ENCODE data around the gene FRMD4A. TPM values are rescaled to one million over a fixed set of nuclear protein-coding genes. Genes with fewer than 3 reads are reported as not detected.

Gene FRMD4A
- total and polyA plus RNA-seq, 10 of the 15 experiments (the other 5 are each of a cell fraction or from before 2014, with no cell fraction given): 17.8 to 75.2 (median 39.1) TPM

DNA sequence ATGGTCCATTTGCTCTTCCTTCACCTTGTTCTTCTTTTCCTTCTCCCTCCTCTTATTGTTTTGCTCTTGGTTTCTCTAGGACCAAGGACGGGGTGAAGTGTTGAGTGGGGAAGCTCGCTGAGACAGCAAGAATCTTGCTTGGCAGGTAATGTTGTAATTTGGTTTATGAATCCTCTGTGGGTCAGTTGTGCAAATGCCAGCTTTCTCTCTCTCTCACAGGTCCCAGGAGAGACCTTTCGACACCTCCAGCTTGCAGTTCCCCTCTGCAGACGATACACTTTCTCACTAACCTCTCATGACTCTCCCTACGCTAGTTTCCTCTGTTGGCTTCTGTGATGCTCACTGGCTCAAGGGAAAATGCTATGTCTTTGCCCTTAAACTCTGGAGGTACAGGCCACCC, 77.0 kb downstream of the FRMD4A start:
- intact Hi-C loops (cut with micrococcal nuclease; ENCODE audit: unreplicated experiment): no loop called here

DNA sequence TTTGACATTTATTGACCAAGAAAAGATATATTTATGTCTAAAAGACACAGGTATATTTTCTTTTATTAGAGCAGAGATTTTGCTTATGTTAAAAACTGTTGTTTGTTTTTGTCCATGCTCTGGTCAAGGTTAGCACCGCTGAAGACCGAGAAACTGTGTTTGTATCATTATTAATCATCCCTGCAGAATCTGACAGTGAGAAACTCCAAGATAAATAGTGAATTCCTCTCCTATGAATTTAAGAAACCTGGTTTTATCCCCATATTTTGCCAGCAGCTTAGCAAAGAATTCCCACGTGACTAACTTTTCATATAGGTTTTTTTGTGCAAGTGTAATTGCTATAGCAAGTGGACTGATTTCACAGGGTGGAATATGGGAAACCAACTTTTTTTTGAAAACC, 77.6 kb downstream of the FRMD4A start:
- CTCF ChIA-PET: no interaction called here
- in situ Hi-C loops (cut with MboI) (no loop called here), intact Hi-C loops (cut with micrococcal nuclease; ENCODE audit: unreplicated experiment) (no loop called here)
- no peaks in the 10 kb centered on the region for H3K36me3 ChIP-seq (ENCODE audit: control insufficient read depth in 2 of 2, insufficient read depth in 2 of 2, low read length in 1 of 2)
- RAD21 ChIA-PET (ENCODE audit: unreplicated experiment): no interaction called here
- H3K79me2 ChIP-seq (ENCODE audit: control insufficient read depth, insufficient read depth, low read length): no peaks in the 10 kb centered on the region
- no peak overlapping the region for H3K9ac ChIP-seq (ENCODE audit: control insufficient read depth, insufficient read depth, low read length)
- no peak overlapping the region for H3K4me3 ChIP-seq
- WGBS (ENCODE audit: insufficient coverage, insufficient replicate concordance, low lambda C conversion rate, missing lambda C conversion rate): 17% methylated on average over 3 of the region's 3 CpGs
- H3K4me2 ChIP-seq (ENCODE audit: control insufficient read depth, insufficient read depth): no peak overlapping the region
- FAIRE-seq (no peak), ATAC-seq (no peak), DNase-seq (ENCODE audit: low read depth, low spot score) (no peak)
- POLR2A ChIA-PET: no interaction called here
- no peak overlapping the region for H2AFZ ChIP-seq (ENCODE audit: control insufficient read depth, low read depth, low read length)
- peaks cover 0 to 3% of the 10 kb centered on the region in 2 experiments; a peak in 2 of 4 replicates for H3K27me3 ChIP-seq (replicated peaks in 1 of 2; ENCODE audit: control insufficient read depth in 2 of 2, insufficient read depth in 2 of 2, low read length in 1 of 2)
- H4K20me1 ChIP-seq (ENCODE audit: control insufficient read depth, insufficient read depth): no peaks in the 10 kb centered on the region
- H3K27ac ChIP-seq (ENCODE audit: control insufficient read depth, insufficient read depth): no peak overlapping the region
- no peaks in the 10 kb centered on the region for H3K4me1 ChIP-seq (ENCODE audit: control insufficient read depth, insufficient read depth, low read length)
- BruUV-seq (replicated peaks): no TSS peak
- SMC1A ChIA-PET (ENCODE audit: uncharacterized antibody, unreplicated experiment): no interaction called here
- TF ChIP-seq SIN3A (IDR thresholded peaks at IDR 0.05; ENCODE audit: low read depth, low read length) (no peak), TARDBP (IDR thresholded peaks at IDR 0.05; ENCODE audit: borderline replicate concordance) (no peak), ETV6 (conservative IDR thresholded peaks at IDR 0.05 in 1 of 2, IDR thresholded peaks at IDR 0.05 in 1 of 2; ENCODE audit: borderline replicate concordance in 1 of 2, low read depth in 1 of 2) (no peak)
- TF ChIP-seq, protein P1, sequence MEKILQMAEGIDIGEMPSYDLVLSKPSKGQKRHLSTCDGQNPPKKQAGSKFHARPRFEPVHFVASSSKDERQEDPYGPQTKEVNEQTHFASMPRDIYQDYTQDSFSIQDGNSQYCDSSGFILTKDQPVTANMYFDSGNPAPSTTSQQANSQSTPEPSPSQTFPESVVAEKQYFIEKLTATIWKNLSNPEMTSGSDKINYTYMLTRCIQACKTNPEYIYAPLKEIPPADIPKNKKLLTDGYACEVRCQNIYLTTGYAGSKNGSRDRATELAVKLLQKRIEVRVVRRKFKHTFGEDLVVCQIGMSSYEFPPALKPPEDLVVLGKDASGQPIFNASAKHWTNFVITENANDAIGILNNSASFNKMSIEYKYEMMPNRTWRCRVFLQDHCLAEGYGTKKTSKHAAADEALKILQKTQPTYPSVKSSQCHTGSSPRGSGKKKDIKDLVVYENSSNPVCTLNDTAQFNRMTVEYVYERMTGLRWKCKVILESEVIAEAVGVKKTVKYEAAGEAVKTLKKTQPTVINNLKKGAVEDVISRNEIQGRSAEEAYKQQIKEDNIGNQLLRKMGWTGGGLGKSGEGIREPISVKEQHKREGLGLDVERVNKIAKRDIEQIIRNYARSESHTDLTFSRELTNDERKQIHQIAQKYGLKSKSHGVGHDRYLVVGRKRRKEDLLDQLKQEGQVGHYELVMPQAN (conservative IDR thresholded peaks at IDR 0.05): no peak
- no peaks in the 10 kb centered on the region; the same call in 2 of the 3 replicates for H3K9me3 ChIP-seq (replicated peaks; ENCODE audit: control insufficient read depth, insufficient read depth, low read length)

More for the DNA sequence above, 77.0 kb downstream of the FRMD4A start:
- no peaks in the 10 kb centered on the region; the same call in 2 of the 3 replicates for H3K9me3 ChIP-seq (replicated peaks; ENCODE audit: control insufficient read depth, insufficient read depth, low read length)
- WGBS (ENCODE audit: insufficient coverage, insufficient replicate concordance, low lambda C conversion rate, missing lambda C conversion rate): 10% methylated on average over 5 of the region's 5 CpGs
- H2AFZ ChIP-seq (ENCODE audit: control insufficient read depth, low read depth, low read length): no peak overlapping the region
- ATAC-seq (no peak), FAIRE-seq (no peak), DNase-seq (ENCODE audit: low read depth, low spot score) (no peak)
- no peak overlapping the region for H3K4me2 ChIP-seq (ENCODE audit: control insufficient read depth, insufficient read depth)
- H3K4me1 ChIP-seq (ENCODE audit: control insufficient read depth, insufficient read depth, low read length): no peaks in the 10 kb centered on the region
- in situ Hi-C loops (cut with MboI): no loop called here
- CTCF ChIA-PET: no interaction called here
- SMC1A ChIA-PET (ENCODE audit: uncharacterized antibody, unreplicated experiment): no interaction called here
- no TSS peak for BruUV-seq (replicated peaks)
- H3K79me2 ChIP-seq (ENCODE audit: control insufficient read depth, insufficient read depth, low read length): no peaks in the 10 kb centered on the region
- H3K4me3 ChIP-seq: no peak overlapping the region
- H3K27ac ChIP-seq (ENCODE audit: control insufficient read depth, insufficient read depth): no peak overlapping the region
- TF ChIP-seq, protein P2, sequence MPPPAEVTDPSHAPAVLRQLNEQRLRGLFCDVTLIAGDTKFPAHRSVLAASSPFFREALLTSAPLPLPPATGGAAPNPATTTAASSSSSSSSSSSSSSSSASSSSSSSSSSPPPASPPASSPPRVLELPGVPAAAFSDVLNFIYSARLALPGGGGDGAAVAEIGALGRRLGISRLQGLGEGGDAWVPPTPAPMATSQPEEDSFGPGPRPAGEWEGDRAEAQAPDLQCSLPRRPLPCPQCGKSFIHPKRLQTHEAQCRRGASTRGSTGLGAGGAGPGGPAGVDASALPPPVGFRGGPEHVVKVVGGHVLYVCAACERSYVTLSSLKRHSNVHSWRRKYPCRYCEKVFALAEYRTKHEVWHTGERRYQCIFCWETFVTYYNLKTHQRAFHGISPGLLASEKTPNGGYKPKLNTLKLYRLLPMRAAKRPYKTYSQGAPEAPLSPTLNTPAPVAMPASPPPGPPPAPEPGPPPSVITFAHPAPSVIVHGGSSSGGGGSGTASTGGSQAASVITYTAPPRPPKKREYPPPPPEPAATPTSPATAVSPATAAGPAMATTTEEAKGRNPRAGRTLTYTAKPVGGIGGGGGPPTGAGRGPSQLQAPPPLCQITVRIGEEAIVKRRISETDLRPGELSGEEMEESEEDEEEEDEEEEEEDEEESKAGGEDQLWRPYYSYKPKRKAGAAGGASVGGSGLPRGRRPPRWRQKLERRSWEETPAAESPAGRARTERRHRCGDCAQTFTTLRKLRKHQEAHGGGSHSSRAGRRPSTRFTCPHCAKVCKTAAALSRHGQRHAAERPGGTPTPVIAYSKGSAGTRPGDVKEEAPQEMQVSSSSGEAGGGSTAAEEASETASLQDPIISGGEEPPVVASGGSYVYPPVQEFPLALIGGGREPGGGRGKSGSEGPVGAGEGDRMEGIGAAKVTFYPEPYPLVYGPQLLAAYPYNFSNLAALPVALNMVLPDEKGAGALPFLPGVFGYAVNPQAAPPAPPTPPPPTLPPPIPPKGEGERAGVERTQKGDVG (CRISPR knock-in tag; IDR thresholded peaks at IDR 0.05): no peak
- TF ChIP-seq PAX8 (IDR thresholded peaks at IDR 0.05): no peak
- H3K27me3 ChIP-seq (replicated peaks in 1 of 2; ENCODE audit: control insufficient read depth in 2 of 2, insufficient read depth in 2 of 2, low read length in 1 of 2): peaks cover 0 to 3% of the 10 kb centered on the region in 2 experiments; a peak in 2 of 4 replicates
- RAD21 ChIA-PET (ENCODE audit: unreplicated experiment): no interaction called here
- H4K20me1 ChIP-seq (ENCODE audit: control insufficient read depth, insufficient read depth): no peaks in the 10 kb centered on the region
- no peaks in the 10 kb centered on the region for H3K36me3 ChIP-seq (ENCODE audit: control insufficient read depth in 2 of 2, insufficient read depth in 2 of 2, low read length in 1 of 2)
- H3K9ac ChIP-seq (ENCODE audit: control insufficient read depth, insufficient read depth, low read length): no peak overlapping the region
- POLR2A ChIA-PET: no interaction called here

Data from GM12878 (cell line).